Erythroblast (primary cell): Measurements from ENCODE around the gene RAMACL.

Experiments used
- GATA1 ChIP-seq: IDR thresholded peaks from 2 replicates; pipeline ENCODE4 v1.6.1; 2011; ENCODE audit warnings: low read depth, mild to moderate bottlenecking, control low read depth, low read length, moderate library complexity
- POLR2A ChIP-seq: IDR thresholded peaks from 2 replicates; pipeline ENCODE4 v1.6.1; 2011; ENCODE audit warnings: mild to moderate bottlenecking, low read length

GRCh38 chr6:166597711-166598440 is 11.4 kb upstream of the RAMACL start:
- TF ChIP-seq POLR2A: no peak
- TF ChIP-seq GATA1: no peak
